Osteoblast (primary cell): ENCODE results near the gene SMIM33. TPM values are rescaled to one million over a fixed set of nuclear protein-coding genes. Genes with fewer than 3 reads are reported as not detected.
"Not testable (repeated sequence)": the region's sequence is repeated elsewhere in the genome, so short reads cannot be mapped to it uniquely, and the experiment has no call there.

Experiments
- DNase-seq: peaks from one replicate; pipeline ENCODE4 v3.0.0; 2011; ENCODE audit warnings: low spot score, mixed read lengths; ENCODE audit not compliant: insufficient read length; ENCODE audit errors: missing footprints
- H2AFZ ChIP-seq: 2 replicates; pipeline ENCODE4 v1.6.0; 2011; ENCODE audit warnings: mild to moderate bottlenecking, low read length
- H3K27ac ChIP-seq: 2 replicates; pipeline ENCODE4 v1.5.1; 2011; ENCODE audit warnings: mild to moderate bottlenecking, low read depth, low read length, moderate library complexity
- H3K27me3 ChIP-seq: 2 replicates; pipeline ENCODE4 v1.6.0; 2012; ENCODE audit warnings: mild to moderate bottlenecking, control low read depth, inconsistent platforms, low read length, moderate library complexity; ENCODE audit not compliant: insufficient read depth
- H3K36me3 ChIP-seq: 2 replicates; pipeline ENCODE4 v1.5.1; 2011; ENCODE audit warnings: mild to moderate bottlenecking, low read length, control low read depth, moderate library complexity; ENCODE audit not compliant: insufficient read depth
- H3K4me1 ChIP-seq: 2 replicates; pipeline ENCODE4 v1.5.1; 2011; ENCODE audit warnings: mild to moderate bottlenecking, low read length, control low read depth, moderate library complexity; ENCODE audit not compliant: insufficient read depth
- H3K4me2 ChIP-seq: 2 replicates; pipeline ENCODE4 v1.6.0; 2011; ENCODE audit warnings: mild to moderate bottlenecking, low read length; ENCODE audit not compliant: insufficient read depth
- H3K4me3 ChIP-seq: fragments of 200-600 bp; sonication (generic); 3 replicates; pipeline ENCODE4 v1.5.1; 2012; ENCODE audit warnings: mild to moderate bottlenecking, low read length, inconsistent platforms; ENCODE audit not compliant: insufficient read depth
- H3K79me2 ChIP-seq: 2 replicates; pipeline ENCODE4 v1.6.0; 2012; ENCODE audit warnings: mild to moderate bottlenecking, low read length, control low read depth, inconsistent platforms; ENCODE audit not compliant: insufficient read depth
- H3K9me3 ChIP-seq: 2 replicates; pipeline ENCODE4 v1.5.1; 2011; ENCODE audit warnings: low read depth, low read length, control low read depth
- H4K20me1 ChIP-seq: 2 replicates; pipeline ENCODE4 v1.6.0; 2012; ENCODE audit warnings: mild to moderate bottlenecking, low read length, control low read depth; ENCODE audit not compliant: insufficient read depth
- total RNA-seq: library from RNA; depleted of rRNA; stranded (reverse); fragments of >200 nt; gene quantifications from 2 replicates; pipeline ENCODE4 v1.2.3, GENCODE V29; 2012
- TF ChIP-seq, protein P1 (sequence below): IDR thresholded peaks from 2 replicates; pipeline ENCODE4 v1.5.1; 2011; ENCODE audit warnings: mild to moderate bottlenecking, low read depth, low read length, moderate library complexity; ENCODE audit errors: extremely low read depth

The SMIM33 gene
- total RNA-seq, 1 donor, result not detected

DNA sequence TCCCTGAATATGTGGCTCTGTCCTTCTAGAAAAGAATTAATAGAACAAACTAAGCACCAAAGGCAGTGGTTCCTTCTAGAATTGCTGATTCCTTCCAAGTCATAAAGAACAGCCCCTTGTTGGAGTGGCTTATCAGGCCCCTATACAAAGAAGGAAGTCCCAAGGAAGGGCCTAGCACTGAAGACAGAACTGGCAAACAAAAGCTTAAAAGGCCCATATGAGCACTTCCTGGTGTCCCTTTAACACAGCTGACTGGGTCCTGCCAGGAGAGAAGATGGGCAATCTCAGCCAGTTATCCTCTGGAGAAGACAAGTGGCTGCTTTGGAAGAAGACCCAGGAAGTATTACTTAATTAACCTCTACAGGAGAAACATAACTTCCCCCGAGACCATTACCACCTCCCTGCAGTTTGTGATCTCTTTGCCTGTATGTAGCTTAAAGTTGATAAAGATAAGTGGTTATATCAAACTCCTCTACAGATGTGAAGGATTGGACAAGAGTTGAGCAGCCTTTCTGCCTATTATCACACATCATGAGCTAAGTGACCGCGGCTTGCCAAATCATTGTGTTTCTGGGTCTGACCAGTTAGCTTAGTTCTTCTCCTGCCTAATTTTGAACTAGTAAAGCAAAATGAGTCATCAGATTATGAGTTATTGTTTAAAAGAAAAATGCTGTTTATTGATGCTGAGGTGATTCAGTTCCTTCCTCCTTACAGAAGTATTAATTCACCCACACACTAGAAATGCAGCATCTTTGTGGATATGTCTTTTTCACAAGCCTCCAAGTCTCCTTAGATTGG, 25.0 kb downstream of the SMIM33 start:
- Histone ChIP-seq H3K9me3 (no peaks in the 10 kb centered on the region), H3K27me3 (no peaks in the 10 kb centered on the region), H4K20me1 (no peaks in the 10 kb centered on the region), H2AFZ (no peak overlapping the region), H3K4me2 (peak overlapping the region; percentile 2), H3K4me1 (peaks cover 35% of the 10 kb centered on the region), H3K79me2 (no peaks in the 10 kb centered on the region), H3K36me3 (no peaks in the 10 kb centered on the region), H3K27ac (peak overlapping the region; percentile 28), H3K4me3 (no peak overlapping the region)
- TF ChIP-seq, protein P1, sequence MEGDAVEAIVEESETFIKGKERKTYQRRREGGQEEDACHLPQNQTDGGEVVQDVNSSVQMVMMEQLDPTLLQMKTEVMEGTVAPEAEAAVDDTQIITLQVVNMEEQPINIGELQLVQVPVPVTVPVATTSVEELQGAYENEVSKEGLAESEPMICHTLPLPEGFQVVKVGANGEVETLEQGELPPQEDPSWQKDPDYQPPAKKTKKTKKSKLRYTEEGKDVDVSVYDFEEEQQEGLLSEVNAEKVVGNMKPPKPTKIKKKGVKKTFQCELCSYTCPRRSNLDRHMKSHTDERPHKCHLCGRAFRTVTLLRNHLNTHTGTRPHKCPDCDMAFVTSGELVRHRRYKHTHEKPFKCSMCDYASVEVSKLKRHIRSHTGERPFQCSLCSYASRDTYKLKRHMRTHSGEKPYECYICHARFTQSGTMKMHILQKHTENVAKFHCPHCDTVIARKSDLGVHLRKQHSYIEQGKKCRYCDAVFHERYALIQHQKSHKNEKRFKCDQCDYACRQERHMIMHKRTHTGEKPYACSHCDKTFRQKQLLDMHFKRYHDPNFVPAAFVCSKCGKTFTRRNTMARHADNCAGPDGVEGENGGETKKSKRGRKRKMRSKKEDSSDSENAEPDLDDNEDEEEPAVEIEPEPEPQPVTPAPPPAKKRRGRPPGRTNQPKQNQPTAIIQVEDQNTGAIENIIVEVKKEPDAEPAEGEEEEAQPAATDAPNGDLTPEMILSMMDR, result no peak
- peak; percentile 31 for DNase-seq

DNA sequence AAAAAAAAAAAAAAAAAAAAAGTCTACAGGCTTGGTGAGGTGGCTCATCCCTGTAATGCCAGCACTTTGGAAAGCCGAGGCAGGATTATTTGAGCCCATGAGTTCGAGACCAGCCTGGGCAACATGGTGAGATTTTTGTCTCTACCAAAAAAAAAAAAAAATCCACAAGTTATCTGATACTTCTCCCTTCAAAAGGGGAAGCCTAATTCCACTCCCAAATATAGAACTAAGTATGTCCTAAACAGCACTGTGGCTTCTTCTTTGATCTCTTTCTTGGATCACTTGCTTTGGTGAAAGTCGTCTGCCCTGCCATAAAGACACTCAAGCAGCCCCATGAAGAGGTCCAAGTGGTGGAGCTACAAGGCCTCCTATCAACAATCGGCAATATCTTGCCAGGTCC, 30.6 kb downstream of the SMIM33 start:
- DNase-seq, result no peak
- no peak overlapping the region for H3K4me2 ChIP-seq
- TF ChIP-seq, protein P1, result no peak
- H3K4me3 ChIP-seq, result no peak overlapping the region
- no peaks in the 10 kb centered on the region for H3K27me3 ChIP-seq
- no peak overlapping the region for H2AFZ ChIP-seq
- no peaks in the 10 kb centered on the region for H3K36me3 ChIP-seq
- peaks cover 2% of the 10 kb centered on the region for H3K4me1 ChIP-seq
- no peaks in the 10 kb centered on the region for H4K20me1 ChIP-seq
- no peaks in the 10 kb centered on the region for H3K79me2 ChIP-seq
- no peaks in the 10 kb centered on the region for H3K9me3 ChIP-seq
- no peak overlapping the region for H3K27ac ChIP-seq

DNA sequence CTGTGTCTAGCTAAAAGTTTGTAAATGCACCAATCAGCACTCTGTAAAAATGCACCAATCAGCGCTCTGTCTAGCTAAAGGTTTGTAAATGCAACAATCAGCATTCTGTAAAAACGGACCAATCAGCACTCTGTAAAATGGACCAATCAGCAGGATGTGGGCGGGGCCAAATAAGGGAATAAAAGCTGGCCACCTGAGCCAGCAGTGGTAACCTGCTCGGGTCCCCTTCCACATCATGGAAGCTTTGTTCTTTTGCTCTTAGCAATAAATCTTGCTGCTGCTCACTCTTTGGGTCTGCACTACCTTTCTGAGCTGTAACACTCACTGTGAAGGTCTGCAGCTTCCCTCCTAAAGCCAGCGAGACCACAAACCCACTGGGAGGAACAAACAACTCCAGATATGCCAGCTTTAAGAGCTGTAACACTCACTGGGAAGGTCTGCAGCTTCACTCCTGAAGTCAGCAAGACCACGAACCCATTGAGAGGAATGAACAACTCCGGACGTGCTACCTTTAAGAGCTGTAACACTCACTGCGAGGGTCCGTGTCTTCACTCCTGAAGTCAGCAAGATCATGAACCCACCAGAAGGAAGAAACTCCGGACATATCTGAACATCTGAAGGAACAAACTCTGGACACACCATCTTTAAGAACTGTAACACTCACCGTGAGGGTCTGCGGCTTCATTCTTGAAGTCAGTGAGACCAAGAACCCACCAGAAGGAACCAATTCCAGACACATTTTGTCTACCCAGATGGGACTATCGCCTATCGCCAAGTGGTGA, 32.4 kb downstream of the SMIM33 start:
- not testable (repeated sequence) for H3K4me2 ChIP-seq, H3K27me3 ChIP-seq, H4K20me1 ChIP-seq, H2AFZ ChIP-seq, DNase-seq, H3K27ac ChIP-seq, H3K36me3 ChIP-seq, H3K4me1 ChIP-seq, H3K4me3 ChIP-seq, H3K79me2 ChIP-seq, H3K9me3 ChIP-seq

DNA sequence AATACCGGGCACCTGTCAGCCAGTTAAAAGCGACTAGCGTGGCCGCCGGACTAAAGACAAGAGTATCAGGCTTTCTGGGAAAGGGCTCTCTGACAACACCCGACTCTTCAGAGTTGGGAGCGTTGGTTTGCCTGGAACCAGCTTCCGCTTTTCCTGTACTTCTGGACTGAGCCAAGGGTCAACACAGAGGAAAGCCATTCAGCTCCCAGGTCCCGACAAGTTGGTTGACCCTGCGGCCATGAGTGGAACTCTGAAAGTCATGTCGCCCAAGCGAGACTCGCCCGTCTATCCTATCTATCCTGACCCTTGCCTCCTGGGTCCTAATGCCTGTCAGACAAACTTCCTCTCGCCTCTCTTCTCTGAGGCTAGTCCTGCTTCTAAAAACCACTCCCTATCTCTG, 33.1 kb downstream of the SMIM33 start:
- not testable (repeated sequence) for H3K27me3 ChIP-seq, H3K4me3 ChIP-seq, H3K27ac ChIP-seq, H4K20me1 ChIP-seq, H3K79me2 ChIP-seq, H2AFZ ChIP-seq, H3K36me3 ChIP-seq, H3K4me1 ChIP-seq, H3K9me3 ChIP-seq, DNase-seq, H3K4me2 ChIP-seq

DNA sequence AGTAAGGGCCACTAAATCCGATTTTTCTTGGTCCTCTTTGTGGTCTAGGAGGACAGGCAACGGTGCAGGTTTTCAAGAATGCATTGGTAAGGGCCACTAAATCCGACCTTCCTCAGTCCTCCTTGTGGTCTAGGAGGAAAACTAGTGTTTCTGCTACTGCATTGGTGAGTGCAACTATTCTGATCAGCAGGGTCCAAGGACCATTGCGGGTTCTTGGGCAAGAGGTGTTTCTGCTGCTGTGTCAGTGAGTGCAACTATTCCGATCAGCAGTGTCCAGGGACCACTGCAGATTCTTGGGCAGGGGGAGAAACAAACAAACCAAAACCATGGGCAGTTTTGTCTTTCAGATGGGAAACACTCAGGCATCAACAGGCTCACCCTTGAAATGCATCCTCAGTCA, 33.9 kb downstream of the SMIM33 start:
- H2AFZ ChIP-seq, H3K4me1 ChIP-seq, H3K4me3 ChIP-seq, H4K20me1 ChIP-seq, H3K79me2 ChIP-seq, H3K36me3 ChIP-seq, H3K27ac ChIP-seq, H3K27me3 ChIP-seq, H3K9me3 ChIP-seq, DNase-seq, H3K4me2 ChIP-seq: not testable (repeated sequence)
